ENCODE measurements around the gene KANK4.
"Not testable (repeated sequence)": the region's sequence is repeated elsewhere in the genome, so short reads cannot be mapped to it uniquely, and the experiment has no call there.

The KANK4 gene

DNA sequence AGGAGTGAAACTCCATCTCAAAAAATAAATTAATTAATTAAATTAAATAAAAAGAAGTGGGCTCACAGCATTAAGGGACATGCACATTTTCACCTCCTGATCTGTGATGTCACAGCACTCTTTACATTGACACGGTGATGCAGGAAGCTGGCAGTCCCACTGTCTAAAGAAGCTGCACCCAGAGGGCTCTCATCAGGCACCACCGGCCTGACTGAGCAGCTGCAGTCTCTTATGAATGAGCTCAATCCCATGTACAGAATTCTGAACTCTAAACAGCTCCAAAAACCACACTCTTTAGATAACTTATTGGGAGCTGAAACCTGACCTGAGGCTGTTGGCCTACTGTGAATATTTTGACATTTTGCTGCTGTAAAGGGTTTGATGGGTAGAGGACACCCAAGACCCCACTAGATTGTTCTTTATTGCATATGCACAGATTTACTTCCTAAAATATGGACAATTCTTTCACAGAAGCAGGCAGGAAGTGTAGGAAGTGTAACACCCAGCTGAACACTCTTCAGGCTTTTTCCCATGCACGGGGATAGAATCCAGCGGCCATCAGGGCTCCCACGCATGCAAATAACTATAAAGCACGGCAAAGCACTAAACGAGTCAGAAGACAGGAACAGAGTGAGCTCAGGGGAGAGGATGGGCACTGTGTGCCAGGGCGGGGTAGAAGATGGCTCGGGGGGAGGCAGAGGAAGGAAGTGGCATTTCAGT, 78.4 kb downstream of the KANK4 start:
- no peak for DNase-seq (ENCODE audit: low read depth in 2 of 3, low spot score in 1 of 3)

DNA sequence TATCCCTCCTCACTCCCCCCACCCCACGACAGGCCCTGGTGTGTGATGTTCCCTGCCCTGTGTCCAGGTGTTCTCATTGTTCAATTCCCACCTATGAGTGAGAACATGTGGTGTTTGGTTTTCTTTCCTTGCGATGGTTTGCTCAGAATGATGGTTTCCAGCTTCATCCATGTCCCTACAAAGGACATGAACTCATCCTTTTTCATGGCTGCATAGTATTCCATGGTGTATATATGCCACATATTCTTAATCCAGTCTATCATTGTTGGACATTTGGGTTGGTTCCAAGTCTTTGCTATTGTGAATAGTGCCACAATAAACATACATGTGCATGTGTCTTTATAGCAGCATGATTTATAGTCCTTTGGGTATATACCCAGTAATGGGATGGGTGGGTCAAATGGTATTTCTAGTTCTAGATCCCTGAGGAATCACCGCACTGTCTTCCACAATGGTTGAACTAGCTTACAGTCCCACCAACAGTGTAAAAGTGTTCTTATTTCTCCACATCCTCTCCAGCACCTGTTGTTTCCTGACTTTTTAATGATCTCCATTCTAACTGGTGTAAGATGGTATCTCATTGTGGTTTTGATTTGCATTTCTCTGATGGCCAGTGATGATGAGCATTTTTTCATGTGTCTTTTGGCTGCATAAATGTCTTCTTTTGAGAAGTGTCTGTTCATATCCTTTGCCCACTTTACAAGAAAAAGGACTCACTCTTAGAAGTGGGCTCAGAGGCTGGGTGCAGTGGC, 79.4 kb downstream of the KANK4 start:
- DNase-seq (ENCODE audit: low read depth in 2 of 3, low spot score in 1 of 3), result not testable (repeated sequence)

DNA sequence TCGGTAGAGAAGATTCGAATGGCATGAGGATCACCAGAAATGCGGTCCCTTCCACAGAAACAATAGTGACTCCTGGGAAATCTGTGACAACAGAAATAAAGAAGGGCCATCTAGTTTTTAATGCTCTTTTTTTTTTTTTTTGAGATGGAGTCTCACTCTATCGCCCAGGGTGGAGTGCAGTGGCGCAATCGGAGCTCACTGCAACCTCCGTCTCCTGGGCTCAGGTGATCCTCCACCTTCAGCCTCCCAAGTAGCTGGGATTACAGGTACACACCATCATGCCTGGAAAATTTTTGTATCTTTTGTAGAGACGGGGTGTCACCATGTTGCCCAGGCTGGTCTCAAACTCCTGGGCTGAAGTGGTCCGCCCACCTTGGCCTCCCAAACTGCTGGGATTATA, 80.7 kb downstream of the KANK4 start:
- no peak for DNase-seq (ENCODE audit: low read depth in 2 of 3, low spot score in 1 of 3)

DNA sequence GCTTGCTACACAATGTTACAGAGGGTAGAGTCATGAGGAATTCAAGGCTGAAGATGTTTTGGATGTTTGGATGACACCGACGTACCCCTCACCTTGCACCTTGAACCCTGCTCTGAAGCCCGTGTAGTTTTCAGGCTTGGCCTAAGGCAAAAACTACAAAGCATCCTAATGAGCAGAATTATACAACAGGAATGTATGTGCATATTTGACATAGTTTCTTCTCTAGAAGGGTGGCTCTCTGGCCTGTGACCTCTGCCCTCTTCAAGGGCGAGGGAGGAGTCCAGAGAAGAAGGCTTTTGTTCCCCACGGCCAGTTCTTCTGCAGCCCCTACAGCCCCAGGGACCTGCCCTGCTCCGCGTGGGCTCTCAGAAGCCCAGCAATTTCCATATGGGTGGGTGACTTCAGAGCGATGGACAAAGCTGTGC, 81.3 kb downstream of the KANK4 start:
- no peak for DNase-seq (ENCODE audit: low read depth in 2 of 3, low spot score in 1 of 3)

DNA sequence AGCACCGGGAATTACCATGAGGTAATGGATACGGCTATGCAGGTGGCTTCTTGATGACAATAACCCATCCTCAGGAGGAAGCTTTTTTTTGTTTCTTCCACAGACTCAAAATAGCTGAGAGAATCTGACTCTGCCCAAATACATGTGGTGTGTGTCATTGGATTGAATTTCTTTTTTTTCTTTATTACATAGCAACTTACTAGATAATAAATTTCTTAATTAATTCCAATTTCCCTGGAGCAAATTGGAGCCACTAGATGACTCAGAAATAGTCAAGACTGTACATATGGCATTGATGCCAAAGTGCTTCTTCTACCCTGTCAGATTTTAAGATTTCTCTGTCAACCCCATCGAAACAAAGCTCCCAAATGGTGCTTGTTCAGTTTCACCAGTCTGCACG, 81.9 kb downstream of the KANK4 start:
- DNase-seq (ENCODE audit: low read depth in 2 of 3, low spot score in 1 of 3), result no peak

DNA sequence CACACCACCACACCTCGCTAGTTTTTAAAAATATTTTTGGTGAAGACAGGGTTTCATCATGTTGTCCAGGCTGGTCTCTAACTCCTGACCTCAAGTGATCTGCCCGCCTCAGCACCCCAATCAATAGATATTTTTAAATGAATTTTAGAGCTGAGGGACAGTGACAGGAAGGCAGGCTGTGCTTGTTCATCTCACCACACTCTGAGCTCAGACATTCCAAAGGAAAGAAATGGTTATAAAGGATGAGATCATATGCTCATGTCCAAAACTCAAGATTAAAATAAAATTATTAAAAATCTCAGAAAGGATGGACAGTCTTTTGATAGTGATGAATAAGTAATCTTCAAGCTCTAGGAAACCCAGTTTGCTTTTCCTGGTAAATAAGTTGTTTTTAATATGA, 83.7 kb downstream of the KANK4 start:
- no peak for DNase-seq (ENCODE audit: low read depth in 2 of 3, low spot score in 1 of 3)

DNA sequence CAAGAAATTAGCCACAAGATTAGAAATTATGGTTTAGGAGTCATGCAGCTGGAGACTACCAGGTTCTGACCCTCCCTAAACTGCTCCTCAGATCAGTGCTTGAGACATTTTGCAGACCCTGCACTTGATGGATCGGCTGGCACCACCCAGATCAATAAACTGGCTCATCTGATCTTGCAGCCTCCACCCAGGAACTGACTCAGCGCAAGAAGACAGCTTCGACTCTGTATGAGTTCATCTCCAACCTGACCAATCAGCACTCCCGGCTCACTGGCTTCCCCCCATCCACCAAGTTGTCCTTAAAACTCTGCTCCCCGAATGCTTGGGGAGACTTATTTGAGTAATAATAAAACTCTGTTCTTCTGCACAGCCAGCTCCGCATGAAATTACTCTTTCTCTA, 84.5 kb downstream of the KANK4 start:
- no peak for DNase-seq (ENCODE audit: low read depth in 2 of 3, low spot score in 1 of 3)

DNA sequence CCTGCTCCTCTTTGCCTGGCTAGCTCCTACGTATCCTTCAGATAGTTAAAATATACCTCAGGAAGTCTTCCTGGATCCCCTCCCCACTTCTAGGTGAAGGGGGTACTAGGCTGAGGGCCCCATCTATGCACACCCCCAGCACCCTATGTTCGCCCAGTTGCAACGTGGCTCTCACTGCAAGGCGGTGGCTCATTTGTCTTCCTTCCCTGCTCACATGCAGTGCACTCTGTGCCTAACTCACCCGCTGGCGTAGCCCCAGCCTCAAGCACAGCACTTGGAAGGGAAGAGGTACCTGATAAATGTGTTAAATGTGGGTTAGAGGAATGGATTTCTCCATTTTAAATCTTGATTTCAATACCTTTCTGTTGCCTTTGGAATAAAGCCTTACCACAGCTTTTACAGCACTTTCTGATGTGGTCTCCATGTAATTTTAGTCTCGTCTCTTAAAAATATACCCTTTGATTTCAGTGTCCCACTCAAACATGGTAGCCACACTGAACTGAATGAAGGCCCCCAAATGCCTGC, 85.2 kb downstream of the KANK4 start:
- no peak for DNase-seq (ENCODE audit: low read depth in 2 of 3, low spot score in 1 of 3)

DNA sequence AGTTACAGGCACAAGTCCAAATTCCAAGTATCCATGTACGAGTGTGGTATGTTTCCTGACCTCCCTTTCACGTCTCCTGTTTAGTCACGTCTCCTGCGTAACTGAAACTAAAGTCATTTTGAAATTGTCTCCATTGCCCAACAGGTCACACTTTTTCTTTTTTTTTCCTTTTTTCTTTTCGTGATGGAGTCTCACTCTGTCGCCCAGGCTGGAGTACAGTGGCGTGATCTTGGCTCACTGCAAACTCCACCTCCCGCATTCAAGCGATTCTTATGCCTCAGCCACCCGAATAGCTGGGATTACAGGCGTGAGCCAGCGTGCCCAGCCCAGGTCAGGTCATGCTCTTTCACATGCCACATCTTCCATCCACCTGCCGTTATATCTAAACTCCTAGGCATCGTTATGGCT, 86.4 kb downstream of the KANK4 start:
- DNase-seq (ENCODE audit: low read depth in 2 of 3, low spot score in 1 of 3), result no peak

DNA sequence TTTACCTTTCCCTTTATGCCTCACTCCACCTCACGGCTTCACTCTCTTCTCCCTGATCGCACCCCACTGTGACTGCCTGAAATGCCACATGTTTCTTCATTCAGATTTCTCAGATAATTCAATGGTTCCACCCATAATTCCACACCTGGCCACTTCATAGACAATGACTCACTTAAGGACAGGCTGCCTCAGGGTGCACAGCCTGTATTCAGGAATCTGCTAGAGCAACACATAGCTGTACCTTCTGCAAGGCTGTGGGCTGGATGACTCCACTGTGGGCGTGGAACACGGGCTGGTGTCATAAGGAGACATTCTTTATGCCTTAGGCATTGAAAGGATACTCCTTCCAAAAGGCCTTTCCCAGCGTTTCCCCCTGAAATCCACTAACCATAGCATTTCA, 88.5 kb downstream of the KANK4 start:
- DNase-seq (ENCODE audit: low read depth in 2 of 3, low spot score in 1 of 3), result no peak

DNA sequence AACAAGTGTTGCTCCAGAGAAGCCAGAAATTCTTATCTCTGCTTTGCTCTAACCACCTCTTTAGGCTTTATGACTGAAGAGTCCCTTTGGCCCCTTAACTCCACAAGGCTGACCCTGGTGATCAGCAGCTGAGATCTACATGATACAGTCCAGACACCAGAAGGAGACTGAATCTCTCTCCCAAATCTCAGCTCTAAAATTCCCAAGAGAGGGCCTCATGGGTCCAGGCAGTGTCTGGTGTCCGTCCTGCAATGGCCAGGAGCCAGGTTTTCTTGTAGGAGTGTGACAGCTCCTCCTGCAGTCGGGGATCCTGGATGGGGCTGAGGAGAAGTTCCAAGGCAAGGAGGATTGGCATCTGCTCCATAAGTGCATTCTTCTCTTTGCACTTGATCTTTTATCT, 89.3 kb downstream of the KANK4 start:
- DNase-seq (ENCODE audit: low read depth in 2 of 3, low spot score in 1 of 3), result no peak

DNA sequence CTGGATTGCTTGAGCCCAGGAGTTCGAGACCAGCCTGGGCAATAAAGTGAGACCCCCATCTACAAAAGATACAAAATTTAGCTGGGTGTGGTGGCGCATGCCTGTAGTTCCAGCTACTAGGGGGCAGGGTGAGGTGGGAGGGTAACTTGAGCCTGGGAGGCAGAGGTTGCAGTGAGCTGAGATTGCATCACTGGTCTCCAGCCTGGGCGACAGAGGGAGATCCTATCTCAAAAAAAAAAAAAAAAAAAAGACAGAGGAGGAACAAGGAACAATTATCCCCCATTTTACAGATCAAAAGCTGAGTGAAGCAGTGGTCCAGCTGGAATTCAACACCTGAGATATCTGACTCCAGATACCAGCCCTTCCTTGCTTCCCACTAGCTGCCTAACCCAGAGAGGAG, 89.8 kb downstream of the KANK4 start:
- no peak for DNase-seq (ENCODE audit: low read depth in 2 of 3, low spot score in 1 of 3)

DNA sequence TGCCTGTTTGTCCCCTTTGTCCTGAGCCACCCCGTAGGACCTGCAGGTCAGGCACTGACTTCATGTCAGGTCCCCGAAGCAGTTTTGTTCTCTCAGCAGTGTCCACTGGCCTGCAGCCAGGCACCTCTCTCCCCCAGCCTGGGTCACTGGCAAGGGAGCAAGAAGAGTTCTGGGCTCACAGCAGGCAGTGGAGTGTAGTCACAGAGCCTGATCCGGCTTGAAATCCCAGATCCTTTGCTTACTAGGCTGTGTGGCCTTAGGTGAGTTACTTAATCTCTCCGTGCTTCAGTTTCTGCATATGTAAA, 90.4 kb downstream of the KANK4 start:
- no peak for DNase-seq (ENCODE audit: low read depth in 2 of 3, low spot score in 1 of 3)

DNA sequence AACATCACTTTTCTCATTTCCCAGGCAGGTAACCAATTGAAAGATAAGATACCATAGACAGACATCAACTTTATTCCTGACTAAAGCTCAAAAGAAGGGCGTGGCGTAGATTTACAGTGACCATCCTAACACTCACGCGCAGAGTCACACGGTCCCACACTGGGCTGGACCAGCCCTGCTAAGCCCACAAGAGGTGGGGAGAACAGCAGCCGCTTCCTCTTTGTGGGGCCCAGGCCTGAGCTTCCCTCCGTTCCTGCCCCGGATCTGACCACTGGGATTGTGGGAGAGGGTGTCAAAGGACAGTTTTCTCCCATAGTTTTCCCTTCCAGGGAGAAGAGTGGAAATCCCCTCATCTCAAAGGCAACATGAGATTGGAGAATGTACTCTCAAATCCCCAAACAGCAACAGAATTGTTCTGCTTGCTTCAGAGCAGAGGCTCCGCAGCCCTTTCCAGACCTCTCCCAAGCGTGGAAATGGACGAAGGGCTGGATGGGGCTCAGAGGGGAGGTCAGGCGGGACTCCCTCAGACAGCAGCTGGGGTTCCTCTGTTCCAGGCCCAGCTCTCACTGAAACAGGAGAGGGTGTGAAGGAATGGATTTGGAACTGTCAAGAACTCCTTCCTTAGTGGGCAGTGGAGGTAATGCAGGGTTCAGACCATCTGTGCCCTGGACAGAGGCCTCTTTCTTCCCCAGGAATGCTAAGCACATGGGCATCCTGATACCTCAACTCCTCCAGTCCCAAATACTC, 90.9 kb downstream of the KANK4 start:
- no peak for DNase-seq (ENCODE audit: low read depth in 2 of 3, low spot score in 1 of 3)

DNA sequence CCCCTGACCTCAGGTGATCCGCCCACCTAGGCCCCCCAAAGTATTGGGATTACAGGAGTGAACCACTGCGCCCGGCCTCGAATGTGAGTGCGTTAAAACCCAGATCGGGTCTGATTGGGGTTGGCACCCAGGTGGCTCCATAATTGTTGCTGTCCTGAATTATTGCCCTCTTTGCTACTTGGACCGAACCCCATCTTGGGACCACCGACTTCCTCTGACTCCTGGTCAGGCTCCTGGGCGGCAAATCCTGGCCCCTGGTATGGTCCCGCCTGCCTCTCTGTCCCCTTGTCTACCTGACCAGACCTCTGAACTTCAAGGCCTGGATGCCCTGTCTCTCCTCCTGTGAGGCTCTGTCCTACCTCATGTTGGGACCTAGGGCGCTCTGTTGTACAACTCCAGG, 91.7 kb downstream of the KANK4 start:
- no peak for DNase-seq (ENCODE audit: low read depth in 2 of 3, low spot score in 1 of 3)

DNA sequence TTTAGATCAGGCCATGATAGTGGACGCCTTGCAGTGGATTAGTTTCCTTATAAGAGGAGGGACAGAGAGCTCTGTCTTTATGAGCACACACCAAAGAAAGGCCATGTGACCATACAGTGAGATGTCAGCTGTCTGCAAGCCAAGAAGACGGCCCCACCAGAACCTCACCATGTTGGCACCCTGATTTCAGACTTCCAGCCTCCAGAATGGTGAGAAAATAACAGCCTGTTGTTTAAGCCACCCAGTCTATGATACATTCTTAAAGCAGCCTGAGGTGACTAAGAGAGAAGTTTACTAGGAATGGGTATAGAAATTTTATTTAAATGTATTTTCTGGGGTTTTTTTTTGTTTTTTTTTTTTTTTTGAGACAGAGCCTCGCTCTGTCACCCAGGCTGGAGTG, 95.1 kb downstream of the KANK4 start:
- DNase-seq (ENCODE audit: low read depth in 2 of 3, low spot score in 1 of 3), result no peak

DNA sequence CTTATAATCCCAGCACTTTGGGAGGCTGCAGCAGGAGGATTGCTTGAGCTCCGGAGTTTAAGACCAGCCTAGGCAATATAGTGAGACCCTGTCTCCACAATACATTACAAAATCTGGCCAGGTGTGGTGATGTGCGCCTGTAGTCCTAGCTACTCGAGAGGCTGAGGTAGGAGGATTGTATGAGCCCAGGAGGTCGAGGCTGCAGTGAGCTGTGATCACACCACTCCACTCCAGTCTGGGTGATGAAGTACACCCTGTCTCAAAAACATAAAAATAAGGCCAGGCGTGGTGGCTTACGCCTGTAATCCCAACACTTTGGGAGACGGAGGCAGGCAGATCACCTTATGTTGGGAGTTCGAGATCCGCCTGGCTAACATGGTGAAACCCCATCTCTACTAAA, 96.9 kb downstream of the KANK4 start:
- no peak for DNase-seq (ENCODE audit: low read depth in 2 of 3, low spot score in 1 of 3)

DNA sequence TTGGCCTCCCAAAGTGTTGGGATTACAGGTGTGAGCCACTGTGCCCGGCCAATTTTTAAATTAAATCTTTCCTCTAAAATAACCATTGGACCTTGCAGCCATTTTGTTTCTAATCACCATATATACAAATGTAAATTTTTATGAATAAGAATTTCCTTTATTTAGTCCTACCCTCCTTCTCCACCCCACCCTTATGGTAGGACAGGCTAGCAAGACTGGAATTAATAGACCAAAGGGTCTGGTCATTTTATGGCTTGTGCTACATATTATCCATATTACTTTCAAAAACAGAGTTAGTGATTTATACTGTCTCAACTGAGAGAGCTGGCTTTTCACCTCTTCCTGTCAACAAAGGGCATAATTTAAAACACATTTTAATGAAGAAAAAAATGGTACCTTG, 98.1 kb downstream of the KANK4 start:
- DNase-seq (ENCODE audit: low read depth in 2 of 3, low spot score in 1 of 3), result no peak

DNA sequence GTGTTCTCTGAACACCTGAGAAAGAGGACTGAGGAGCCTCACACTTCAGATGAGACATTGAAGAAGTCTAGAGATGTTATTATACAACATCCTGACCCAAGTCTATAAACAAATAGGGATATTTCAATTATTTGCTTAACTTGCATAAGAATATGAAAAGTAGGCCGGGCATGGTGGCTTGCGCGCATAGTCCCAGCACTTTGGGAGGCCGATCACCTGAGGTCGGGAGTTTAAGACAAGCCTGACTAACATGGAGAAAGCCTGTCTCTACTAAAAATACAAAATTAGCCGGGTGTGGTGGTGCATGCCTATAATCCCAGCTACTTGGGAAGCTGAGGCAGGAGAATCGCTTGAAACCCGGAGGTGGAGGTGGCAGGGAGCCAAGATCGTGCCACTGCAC, 98.8 kb downstream of the KANK4 start:
- not testable (repeated sequence) for DNase-seq (ENCODE audit: low read depth in 2 of 3, low spot score in 1 of 3)

DNA sequence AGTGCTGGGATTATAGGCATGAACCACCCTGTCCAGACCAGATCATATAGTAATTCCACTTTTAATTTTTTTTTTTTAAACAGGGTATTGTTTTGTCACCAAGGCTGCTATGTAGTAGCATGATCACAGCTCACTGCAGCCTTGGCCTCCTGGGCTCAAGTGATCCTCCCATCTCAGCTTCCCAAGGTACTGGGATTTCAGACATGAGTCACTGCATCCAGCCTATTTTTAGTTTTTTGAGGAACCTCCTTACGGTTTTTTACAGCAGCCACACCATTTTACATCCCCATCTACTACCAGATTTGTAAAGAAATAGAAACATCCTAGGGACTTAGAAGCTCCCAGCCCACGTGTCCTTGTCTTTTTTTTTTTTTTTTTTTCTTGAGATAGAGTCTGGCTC, 100.6 kb downstream of the KANK4 start:
- no peak for DNase-seq (ENCODE audit: low read depth in 2 of 3, low spot score in 1 of 3)

DNA sequence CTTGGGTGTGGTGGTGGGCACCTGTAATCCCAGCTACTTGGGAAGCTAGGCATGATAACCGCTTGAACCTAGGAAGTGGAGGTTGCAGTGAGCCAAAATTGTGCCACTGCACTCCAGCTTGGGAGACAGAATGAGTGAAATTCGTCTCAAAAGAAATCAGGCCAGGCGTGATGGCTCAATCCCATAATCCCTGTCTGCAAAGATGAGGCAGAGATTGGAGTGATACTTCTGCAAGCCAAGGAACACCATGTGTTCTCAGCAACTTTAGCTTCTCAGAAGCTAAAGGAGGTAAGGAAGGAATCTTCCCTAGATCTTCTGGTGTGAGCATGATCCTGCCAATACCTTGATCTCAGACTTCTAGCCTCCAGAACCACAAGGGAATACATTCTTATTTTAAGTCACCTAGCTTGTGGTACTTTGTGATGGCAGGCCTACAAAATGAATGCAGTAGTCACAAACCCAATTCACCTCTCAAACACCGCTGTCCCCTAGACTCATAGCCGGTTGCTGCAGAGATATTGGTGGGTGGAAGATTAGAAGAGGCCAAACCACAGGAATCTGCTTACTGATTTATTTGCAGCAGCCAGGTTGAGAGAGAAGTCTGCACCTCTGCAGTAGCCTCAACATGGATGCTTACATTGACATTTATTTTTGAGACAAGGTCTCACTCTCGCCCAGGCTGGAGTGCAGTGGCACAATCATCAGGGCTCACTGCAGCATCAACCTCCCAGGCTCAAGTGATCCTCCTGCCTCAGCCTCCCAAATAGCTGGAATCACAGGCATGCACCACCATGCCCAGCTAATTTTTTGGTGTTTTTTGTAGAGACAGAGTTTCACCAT, 105.9 kb downstream of the KANK4 start:
- no peak for DNase-seq (ENCODE audit: low read depth in 2 of 3, low spot score in 1 of 3)
